Peyer's patch (tissue), 4 donors: Measurements from ENCODE around the gene SNX9.

Experiments used
- POLR2A ChIP-seq, 2 donors: fragments of 450-650 bp; IDR thresholded peaks; one replicate each; pipeline ENCODE4 v1.5.1; 2017; ENCODE audit warnings: antibody characterized with exemption in 2 of 2, mild to moderate bottlenecking in 2 of 2, moderate library complexity in 2 of 2
- TF ChIP-seq, protein P1 (sequence below), 6 experiments: fragments of 450-650 bp in 4 of 6; fragments of 200-600 bp in 2 of 6; sonication (generic) in 1 of 6; IDR thresholded peaks; one replicate each; pipeline ENCODE4 v1.5.1; 2017 to 2019; ENCODE audit warnings: antibody characterized with exemption in 6 of 6, mild to moderate bottlenecking in 3 of 6, moderate library complexity in 1 of 6

GRCh38 chr6:157850030-157850429, 27.0 kb downstream of the SNX9 start:
- TF ChIP-seq, protein P1, sequence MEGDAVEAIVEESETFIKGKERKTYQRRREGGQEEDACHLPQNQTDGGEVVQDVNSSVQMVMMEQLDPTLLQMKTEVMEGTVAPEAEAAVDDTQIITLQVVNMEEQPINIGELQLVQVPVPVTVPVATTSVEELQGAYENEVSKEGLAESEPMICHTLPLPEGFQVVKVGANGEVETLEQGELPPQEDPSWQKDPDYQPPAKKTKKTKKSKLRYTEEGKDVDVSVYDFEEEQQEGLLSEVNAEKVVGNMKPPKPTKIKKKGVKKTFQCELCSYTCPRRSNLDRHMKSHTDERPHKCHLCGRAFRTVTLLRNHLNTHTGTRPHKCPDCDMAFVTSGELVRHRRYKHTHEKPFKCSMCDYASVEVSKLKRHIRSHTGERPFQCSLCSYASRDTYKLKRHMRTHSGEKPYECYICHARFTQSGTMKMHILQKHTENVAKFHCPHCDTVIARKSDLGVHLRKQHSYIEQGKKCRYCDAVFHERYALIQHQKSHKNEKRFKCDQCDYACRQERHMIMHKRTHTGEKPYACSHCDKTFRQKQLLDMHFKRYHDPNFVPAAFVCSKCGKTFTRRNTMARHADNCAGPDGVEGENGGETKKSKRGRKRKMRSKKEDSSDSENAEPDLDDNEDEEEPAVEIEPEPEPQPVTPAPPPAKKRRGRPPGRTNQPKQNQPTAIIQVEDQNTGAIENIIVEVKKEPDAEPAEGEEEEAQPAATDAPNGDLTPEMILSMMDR (IDR thresholded peaks at IDR 0.05) = no peak
- TF ChIP-seq POLR2A (IDR thresholded peaks at IDR 0.05) = no peak
